ENCODE data around the gene HELZ.

DNA sequence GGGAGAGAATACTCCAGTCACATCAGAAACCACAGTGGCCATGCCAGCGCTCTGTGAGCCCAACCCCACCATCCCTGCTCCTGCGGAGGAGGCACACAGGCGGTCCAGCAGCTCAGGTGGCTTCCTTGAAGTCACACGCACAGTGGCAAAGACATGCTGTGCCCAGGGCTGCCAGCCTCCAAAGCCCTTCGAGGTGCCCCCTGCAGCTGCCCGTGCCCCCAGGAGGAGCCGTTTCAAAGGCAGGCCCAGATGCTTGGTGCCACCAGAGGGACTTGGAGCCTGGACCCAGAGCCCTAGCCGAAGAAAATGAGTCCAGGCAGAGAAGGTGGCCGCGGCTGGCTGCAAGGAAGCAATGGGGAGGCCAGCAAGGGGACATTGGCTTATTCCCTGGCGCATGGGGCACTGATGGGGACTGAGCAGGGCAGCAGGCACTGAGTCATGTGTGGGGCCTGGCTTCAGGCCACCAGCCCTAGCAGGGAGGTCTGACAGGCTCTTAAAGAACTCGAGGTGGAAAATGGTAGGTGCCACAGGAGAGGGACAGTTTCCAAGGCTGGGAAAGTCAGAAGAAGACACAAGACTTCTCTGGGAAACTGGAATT is 217.9 kb downstream of the HELZ start:
- TF ChIP-seq EZH2 (IDR thresholded peaks at IDR 0.05; ENCODE audit: low read length, missing control alignments), result no peak
- TF ChIP-seq, protein P1, sequence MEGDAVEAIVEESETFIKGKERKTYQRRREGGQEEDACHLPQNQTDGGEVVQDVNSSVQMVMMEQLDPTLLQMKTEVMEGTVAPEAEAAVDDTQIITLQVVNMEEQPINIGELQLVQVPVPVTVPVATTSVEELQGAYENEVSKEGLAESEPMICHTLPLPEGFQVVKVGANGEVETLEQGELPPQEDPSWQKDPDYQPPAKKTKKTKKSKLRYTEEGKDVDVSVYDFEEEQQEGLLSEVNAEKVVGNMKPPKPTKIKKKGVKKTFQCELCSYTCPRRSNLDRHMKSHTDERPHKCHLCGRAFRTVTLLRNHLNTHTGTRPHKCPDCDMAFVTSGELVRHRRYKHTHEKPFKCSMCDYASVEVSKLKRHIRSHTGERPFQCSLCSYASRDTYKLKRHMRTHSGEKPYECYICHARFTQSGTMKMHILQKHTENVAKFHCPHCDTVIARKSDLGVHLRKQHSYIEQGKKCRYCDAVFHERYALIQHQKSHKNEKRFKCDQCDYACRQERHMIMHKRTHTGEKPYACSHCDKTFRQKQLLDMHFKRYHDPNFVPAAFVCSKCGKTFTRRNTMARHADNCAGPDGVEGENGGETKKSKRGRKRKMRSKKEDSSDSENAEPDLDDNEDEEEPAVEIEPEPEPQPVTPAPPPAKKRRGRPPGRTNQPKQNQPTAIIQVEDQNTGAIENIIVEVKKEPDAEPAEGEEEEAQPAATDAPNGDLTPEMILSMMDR (conservative IDR thresholded peaks at IDR 0.05 in 1 of 2, IDR thresholded peaks at IDR 0.05 in 1 of 2; ENCODE audit: low read depth in 1 of 2, low read length in 2 of 2), result no peak

Data from fibroblast of lung (primary cell).